Mesenchymal stem cell (in vitro differentiated cells and primary cell): ENCODE results near the gene ABHD2.

Source experiments
- DNase-seq: peaks from one replicate; pipeline ENCODE4 v3.0.0-alpha.2; 2013
- H2AFZ ChIP-seq: one replicate; pipeline ENCODE4 v1.6.1; 2013; ENCODE audit warnings: low read depth, mild to moderate bottlenecking, control low read depth, inconsistent platforms, low read length, moderate library complexity
- H2AK5ac ChIP-seq: 2 replicates; pipeline ENCODE4 v1.6.1; 2013; ENCODE audit warnings: low read length, moderate library complexity, mild to moderate bottlenecking, inconsistent platforms; ENCODE audit not compliant: severe bottlenecking
- H2BK120ac ChIP-seq: one replicate; pipeline ENCODE4 v1.6.1; 2013; ENCODE audit warnings: low read depth, mild to moderate bottlenecking, inconsistent platforms, low read length, moderate library complexity
- H2BK12ac ChIP-seq, 2 experiments: one replicate each; pipeline ENCODE4 v1.6.1; 2013; ENCODE audit warnings: inconsistent platforms in 2 of 2, low read length in 2 of 2, mild to moderate bottlenecking in 2 of 2, moderate library complexity in 2 of 2, control low read depth in 1 of 2
- H2BK15ac ChIP-seq: one replicate; pipeline ENCODE4 v1.6.1; 2013; ENCODE audit warnings: mild to moderate bottlenecking, low read depth, inconsistent platforms; ENCODE audit not compliant: poor library complexity, severe bottlenecking
- H2BK5ac ChIP-seq: 2 replicates; pipeline ENCODE4 v1.6.1; 2013; ENCODE audit warnings: low read depth, mild to moderate bottlenecking, low read length, control low read depth, inconsistent platforms; ENCODE audit not compliant: poor library complexity, severe bottlenecking
- H3K14ac ChIP-seq, 2 experiments: one replicate each; pipeline ENCODE4 v1.6.1; 2013; ENCODE audit warnings: inconsistent platforms in 2 of 2, low read length in 2 of 2, control low read depth in 1 of 2, mild to moderate bottlenecking in 1 of 2, moderate library complexity in 1 of 2
- H3K18ac ChIP-seq, 2 experiments: one replicate each; pipeline ENCODE4 v1.6.1; 2013; ENCODE audit warnings: inconsistent platforms in 2 of 2, low read length in 2 of 2, control low read depth in 1 of 2, low read depth in 1 of 2, mild to moderate bottlenecking in 1 of 2
- H3K23ac ChIP-seq, 2 experiments: one replicate each; pipeline ENCODE4 v1.6.1; 2013; ENCODE audit warnings: inconsistent platforms in 2 of 2, low read length in 2 of 2, mild to moderate bottlenecking in 2 of 2, moderate library complexity in 2 of 2, control low read depth in 1 of 2
- H3K27ac ChIP-seq: 2 replicates; pipeline ENCODE4 v1.5.1; 2013; ENCODE audit warnings: mild to moderate bottlenecking, moderate library complexity, low read length, control low read depth, inconsistent platforms; ENCODE audit not compliant: poor library complexity, severe bottlenecking
- H3K27me3 ChIP-seq, 2 experiments: 2 replicates each; pipeline versions ENCODE4 v1.6.1 to v1.7.0; 2013; ENCODE audit warnings: low read length in 2 of 2, mild to moderate bottlenecking in 2 of 2, moderate library complexity in 2 of 2, control low read depth in 1 of 2, inconsistent platforms in 1 of 2; ENCODE audit not compliant: control insufficient read depth in 1 of 2, insufficient read depth in 1 of 2
- H3K36me3 ChIP-seq, 2 experiments: 2 replicates each; pipeline versions ENCODE4 v1.6.1 to v1.7.0; 2013; ENCODE audit warnings: low read length in 2 of 2, control low read depth in 1 of 2, inconsistent platforms in 1 of 2, low read depth in 1 of 2, mild to moderate bottlenecking in 1 of 2; ENCODE audit not compliant: insufficient read depth in 2 of 2, control insufficient read depth in 1 of 2
- H3K4ac ChIP-seq, 2 experiments: one replicate each; pipeline ENCODE4 v1.6.1; 2013; ENCODE audit warnings: inconsistent platforms in 2 of 2, low read length in 2 of 2, mild to moderate bottlenecking in 2 of 2, moderate library complexity in 2 of 2, control low read depth in 1 of 2, low read depth in 1 of 2
- H3K4me1 ChIP-seq: 2 replicates; pipeline ENCODE4 v1.6.1; 2013; ENCODE audit warnings: low read depth, low read length, control low read depth; ENCODE audit not compliant: control insufficient read depth, insufficient read depth
- H3K4me2 ChIP-seq: 2 replicates; pipeline ENCODE4 v1.6.1; 2013; ENCODE audit warnings: low read length, mild to moderate bottlenecking, inconsistent platforms; ENCODE audit not compliant: poor library complexity, severe bottlenecking
- H3K4me3 ChIP-seq, 2 experiments: 2 replicates each; pipeline versions ENCODE4 v1.5.1 to v1.7.0; 2013; ENCODE audit warnings: low read length in 2 of 2, mild to moderate bottlenecking in 2 of 2, control low read depth in 1 of 2, low read depth in 1 of 2; ENCODE audit not compliant: insufficient read depth in 1 of 2
- H3K79me1 ChIP-seq: replicated peaks from 2 replicates; pipeline ENCODE4 v1.6.1; 2013; ENCODE audit warnings: mild to moderate bottlenecking, control low read depth, low read length, inconsistent platforms; ENCODE audit not compliant: poor library complexity, severe bottlenecking
- H3K9ac ChIP-seq: 2 replicates; pipeline ENCODE4 v1.7.0; 2013; ENCODE audit warnings: mild to moderate bottlenecking, low read length, moderate library complexity
- H3K9me3 ChIP-seq: 2 replicates; pipeline ENCODE4 v1.7.0; 2013; ENCODE audit warnings: mild to moderate bottlenecking, low read length; ENCODE audit not compliant: control insufficient read depth
- H4K8ac ChIP-seq: one replicate; pipeline ENCODE4 v1.6.1; 2013; ENCODE audit warnings: inconsistent platforms, mild to moderate bottlenecking, low read length, moderate library complexity
- H4K91ac ChIP-seq: one replicate; pipeline ENCODE4 v1.6.1; 2013; ENCODE audit warnings: mild to moderate bottlenecking, low read length, inconsistent platforms
- WGBS: methylation state at CpG from one replicate; pipeline ENCODE4 v1.1.7; 2013; ENCODE audit warnings: mixed read lengths; 5-methylcytosine and 5-hydroxymethylcytosine counted together

ABHD2 gene

DNA sequence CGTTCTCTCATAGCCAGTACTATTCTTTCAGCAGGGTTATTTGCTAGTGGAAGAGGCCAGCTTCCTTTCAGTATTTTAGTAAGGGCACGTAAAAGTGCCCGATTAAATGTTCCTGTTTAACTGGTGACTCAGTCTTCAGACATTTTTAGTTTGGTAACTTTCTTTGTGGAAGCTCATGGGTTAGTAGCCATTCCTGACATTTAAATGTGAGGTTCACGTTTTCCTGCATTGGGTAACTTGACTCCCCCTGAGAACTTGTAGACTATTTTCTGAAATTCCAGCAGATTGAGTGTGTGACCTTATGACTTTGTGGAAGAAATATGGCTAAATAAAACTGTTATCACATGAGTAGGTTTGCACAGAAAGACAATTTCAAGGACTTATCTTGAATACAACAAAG is 16.9 kb downstream of the ABHD2 start:
- Histone ChIP-seq H3K36me3 (peaks cover 3 to 64% of the 10 kb centered on the region in 2 experiments), H2AFZ (no peak overlapping the region), H3K9ac (peak overlapping the region; percentile 73), H2BK12ac (no peak overlapping the region), H3K18ac (no peak overlapping the region), H2BK120ac (no peak overlapping the region), H3K4ac (no peak overlapping the region), H3K4me3 (peak overlapping the region in 1 of 2 experiments; percentile 34), H3K79me1 (peaks cover 38% of the 10 kb centered on the region), H4K8ac (no peak overlapping the region), H3K14ac (no peak overlapping the region), H2AK5ac (no peak overlapping the region), H2BK15ac (no peak overlapping the region), H3K27me3 (no peaks in the 10 kb centered on the region), H3K4me1 (peaks cover 23% of the 10 kb centered on the region), H3K9me3 (no peaks in the 10 kb centered on the region), H3K23ac (no peak overlapping the region), H2BK5ac (no peak overlapping the region), H3K27ac (peak overlapping the region; percentile 88), H3K4me2 (no peak overlapping the region), H4K91ac (no peak overlapping the region)
- peak; percentile 87 for DNase-seq
- WGBS = 0% methylated on average over 3 of the region's 4 CpGs

DNA sequence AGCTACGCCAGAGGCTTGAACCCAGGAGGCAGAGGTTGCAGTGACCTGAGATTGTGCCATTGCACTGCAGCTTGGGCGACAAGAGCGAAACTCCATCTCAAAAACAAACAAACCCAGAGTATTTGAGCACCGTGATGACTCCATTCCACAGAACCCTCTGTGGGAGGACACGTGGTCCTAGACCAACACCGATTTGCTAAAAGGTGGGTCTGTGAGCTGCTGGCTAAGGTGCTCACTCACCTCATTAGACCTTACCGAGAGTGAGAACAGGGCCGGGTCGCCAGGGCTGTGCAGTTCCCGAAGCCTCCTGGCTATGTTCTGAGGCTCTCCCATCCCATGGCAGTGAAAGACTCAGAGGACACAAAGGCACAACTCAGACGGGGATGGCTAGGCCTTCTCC is 17.9 kb downstream of the ABHD2 start:
- Histone ChIP-seq H2BK120ac (no peak overlapping the region), H3K27me3 (no peaks in the 10 kb centered on the region), H2BK15ac (no peak overlapping the region), H3K4me1 (peaks cover 23% of the 10 kb centered on the region), H3K27ac (no peak overlapping the region), H3K36me3 (peaks cover 3 to 69% of the 10 kb centered on the region in 2 experiments), H3K9me3 (no peaks in the 10 kb centered on the region), H3K9ac (no peak overlapping the region), H4K8ac (no peak overlapping the region), H2BK12ac (no peak overlapping the region), H2BK5ac (no peak overlapping the region), H3K4me3 (no peak overlapping the region), H3K4me2 (no peak overlapping the region), H3K18ac (no peak overlapping the region), H3K23ac (no peak overlapping the region), H2AK5ac (no peak overlapping the region), H4K91ac (no peak overlapping the region), H3K79me1 (peaks cover 42% of the 10 kb centered on the region), H3K14ac (no peak overlapping the region), H2AFZ (no peak overlapping the region), H3K4ac (no peak overlapping the region)
- DNase-seq = no peak
- 85% methylated on average over 11 of the region's 11 CpGs for WGBS

DNA sequence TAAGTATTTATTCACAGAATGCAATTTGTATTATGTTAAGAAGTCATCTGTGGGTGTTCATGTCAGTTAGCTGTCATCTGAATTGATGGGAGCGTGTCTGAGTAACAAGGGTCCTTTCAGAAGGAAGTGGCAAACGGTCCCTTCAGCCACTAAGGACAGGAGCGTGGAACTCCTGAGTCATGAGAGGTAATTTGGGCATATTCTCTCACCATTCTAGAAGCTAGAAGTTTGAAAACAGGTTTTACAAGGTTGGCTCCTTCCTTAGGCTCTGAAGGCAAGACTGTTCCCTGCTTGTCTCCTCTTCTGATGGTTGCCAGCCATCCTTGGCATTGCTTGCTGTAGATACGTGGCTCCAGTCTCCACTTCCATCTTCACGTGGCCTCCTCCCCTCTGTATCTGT is 19.7 kb downstream of the ABHD2 start:
- no peak overlapping the region for H3K4ac ChIP-seq
- no peak overlapping the region for H2BK5ac ChIP-seq
- no peak overlapping the region for H3K27ac ChIP-seq
- H3K79me1 ChIP-seq = peaks cover 40% of the 10 kb centered on the region
- no peak overlapping the region for H3K9ac ChIP-seq
- no peak overlapping the region for H3K23ac ChIP-seq
- no peaks in the 10 kb centered on the region for H3K9me3 ChIP-seq
- H3K27me3 ChIP-seq = no peaks in the 10 kb centered on the region
- no peak overlapping the region for H2BK12ac ChIP-seq
- 92% methylated on average over 5 of the region's 5 CpGs for WGBS
- no peak overlapping the region for H2AK5ac ChIP-seq
- no peak overlapping the region for H4K8ac ChIP-seq
- no peak overlapping the region for H4K91ac ChIP-seq
- H3K4me1 ChIP-seq = peaks cover 19% of the 10 kb centered on the region
- H3K14ac ChIP-seq = no peak overlapping the region
- H2BK15ac ChIP-seq = no peak overlapping the region
- H3K36me3 ChIP-seq = peaks cover 3 to 61% of the 10 kb centered on the region in 2 experiments
- H3K4me2 ChIP-seq = no peak overlapping the region
- H2BK120ac ChIP-seq = no peak overlapping the region
- H2AFZ ChIP-seq = no peak overlapping the region
- no peak overlapping the region for H3K4me3 ChIP-seq
- no peak overlapping the region for H3K18ac ChIP-seq
- no peak for DNase-seq

DNA sequence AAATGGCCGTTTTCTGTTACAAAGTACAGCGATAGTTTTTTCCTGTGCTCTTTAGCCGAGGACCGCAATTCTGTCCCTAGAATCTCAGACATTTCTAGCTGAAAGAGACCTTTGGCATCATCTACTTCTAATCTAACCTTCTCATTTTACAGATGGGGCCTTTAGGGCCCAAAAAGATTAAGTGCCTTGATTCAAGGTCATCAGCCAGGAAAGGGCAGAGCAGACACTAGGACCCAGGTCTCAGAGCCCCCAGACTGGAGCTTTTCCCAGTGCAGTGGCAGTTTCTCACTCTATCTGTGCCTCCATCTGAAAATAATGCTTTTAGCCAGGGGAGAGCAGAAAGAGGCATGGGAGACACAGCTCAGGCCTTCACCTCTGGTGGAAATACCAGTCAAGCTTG is 20.6 kb downstream of the ABHD2 start:
- Histone ChIP-seq H3K36me3 (peaks cover 3 to 59% of the 10 kb centered on the region in 2 experiments), H3K18ac (no peak overlapping the region), H3K79me1 (peaks cover 40% of the 10 kb centered on the region), H3K4me3 (no peak overlapping the region), H2BK5ac (no peak overlapping the region), H3K27ac (no peak overlapping the region), H3K9ac (no peak overlapping the region), H3K4ac (no peak overlapping the region), H4K91ac (no peak overlapping the region), H2AK5ac (no peak overlapping the region), H2BK15ac (no peak overlapping the region), H3K27me3 (no peaks in the 10 kb centered on the region), H3K4me1 (peaks cover 17% of the 10 kb centered on the region), H3K14ac (no peak overlapping the region), H2AFZ (no peak overlapping the region), H4K8ac (no peak overlapping the region), H3K9me3 (no peaks in the 10 kb centered on the region), H2BK120ac (no peak overlapping the region), H3K23ac (no peak overlapping the region), H2BK12ac (no peak overlapping the region), H3K4me2 (no peak overlapping the region)
- 96% methylated on average over 4 of the region's 4 CpGs for WGBS
- no peak for DNase-seq
